ENCODE results near the gene CACNG4.
"Not testable (repeated sequence)": the region's sequence is repeated elsewhere in the genome, so short reads cannot be mapped to it uniquely, and the experiment has no call there.

The CACNG4 gene

GRCh38 chr17:66971264-66971663 is 6.8 kb downstream of the CACNG4 start:
- DNase-seq (ENCODE audit: low read depth in 2 of 2) = no peak
- no peak overlapping the region for H3K4me3 ChIP-seq (replicated peaks in 1 of 2; ENCODE audit: low read depth in 2 of 2, low read length in 2 of 2)
- TF ChIP-seq CTCF (IDR thresholded peaks at IDR 0.05; ENCODE audit: low read depth, low read length) = no peak

GRCh38 chr17:66971730-66972441 is 7.4 kb downstream of the CACNG4 start:
- no peak overlapping the region for H3K4me3 ChIP-seq (replicated peaks in 1 of 2; ENCODE audit: low read depth in 2 of 2, low read length in 2 of 2)
- no peak for DNase-seq (ENCODE audit: low read depth in 2 of 2)
- no peak for TF ChIP-seq CTCF (IDR thresholded peaks at IDR 0.05; ENCODE audit: low read depth, low read length)

- not testable (repeated sequence) for H3K4me3 ChIP-seq (replicated peaks in 1 of 2; ENCODE audit: low read depth in 2 of 2, low read length in 2 of 2); DNase-seq (ENCODE audit: low read depth in 2 of 2)
Measured at GRCh38 chr17:66972442-66972830, 7.9 kb downstream of the CACNG4 start.

- TF ChIP-seq CTCF (IDR thresholded peaks at IDR 0.05; ENCODE audit: low read depth, low read length) = no peak
- DNase-seq (ENCODE audit: low read depth in 2 of 2) = no peak
- no peak overlapping the region for H3K4me3 ChIP-seq (replicated peaks in 1 of 2; ENCODE audit: low read depth in 2 of 2, low read length in 2 of 2)
Measured at GRCh38 chr17:66975188-66975587, 10.7 kb downstream of the CACNG4 start.

GRCh38 chr17:66975614-66976378 is 11.3 kb downstream of the CACNG4 start:
- no peak for DNase-seq (ENCODE audit: low read depth in 2 of 2)
- no peak for TF ChIP-seq CTCF (IDR thresholded peaks at IDR 0.05; ENCODE audit: low read depth, low read length)
- no peak overlapping the region for H3K4me3 ChIP-seq (replicated peaks in 1 of 2; ENCODE audit: low read depth in 2 of 2, low read length in 2 of 2)

GRCh38 chr17:66976379-66976663 is 11.8 kb downstream of the CACNG4 start:
- no peak for DNase-seq (ENCODE audit: low read depth in 2 of 2)
- H3K4me3 ChIP-seq (replicated peaks in 1 of 2; ENCODE audit: low read depth in 2 of 2, low read length in 2 of 2) = no peak overlapping the region
- no peak for TF ChIP-seq CTCF (IDR thresholded peaks at IDR 0.05; ENCODE audit: low read depth, low read length)

GRCh38 chr17:66976781-66977201 is 12.3 kb downstream of the CACNG4 start:
- H3K4me3 ChIP-seq (replicated peaks in 1 of 2; ENCODE audit: low read depth in 2 of 2, low read length in 2 of 2) = no peak overlapping the region
- TF ChIP-seq CTCF (IDR thresholded peaks at IDR 0.05; ENCODE audit: low read depth, low read length) = no peak

More at GRCh38 chr17:66976781-66977201, 12.3 kb downstream of the CACNG4 start:
- DNase-seq (ENCODE audit: low read depth in 2 of 2) = no peak

All from cardiac fibroblast (primary cell).